AG09319 (cell line): ENCODE measurements around the gene RFTN1.

ENCODE experiments used
- DNase-seq: peaks from one replicate; pipeline ENCODE4 v3.0.0-alpha.2; 2010; ENCODE audit warnings: low read depth; ENCODE audit errors: extremely low read depth
- TF ChIP-seq, protein P1 (sequence below): IDR thresholded peaks from 2 replicates; pipeline ENCODE4 v1.5.1; 2011; ENCODE audit warnings: low read depth, mild to moderate bottlenecking, inconsistent platforms, low read length, moderate library complexity

The RFTN1 gene

GRCh38 chr3:16349986-16350596, 163.4 kb downstream of the RFTN1 start:
- TF ChIP-seq, protein P1, sequence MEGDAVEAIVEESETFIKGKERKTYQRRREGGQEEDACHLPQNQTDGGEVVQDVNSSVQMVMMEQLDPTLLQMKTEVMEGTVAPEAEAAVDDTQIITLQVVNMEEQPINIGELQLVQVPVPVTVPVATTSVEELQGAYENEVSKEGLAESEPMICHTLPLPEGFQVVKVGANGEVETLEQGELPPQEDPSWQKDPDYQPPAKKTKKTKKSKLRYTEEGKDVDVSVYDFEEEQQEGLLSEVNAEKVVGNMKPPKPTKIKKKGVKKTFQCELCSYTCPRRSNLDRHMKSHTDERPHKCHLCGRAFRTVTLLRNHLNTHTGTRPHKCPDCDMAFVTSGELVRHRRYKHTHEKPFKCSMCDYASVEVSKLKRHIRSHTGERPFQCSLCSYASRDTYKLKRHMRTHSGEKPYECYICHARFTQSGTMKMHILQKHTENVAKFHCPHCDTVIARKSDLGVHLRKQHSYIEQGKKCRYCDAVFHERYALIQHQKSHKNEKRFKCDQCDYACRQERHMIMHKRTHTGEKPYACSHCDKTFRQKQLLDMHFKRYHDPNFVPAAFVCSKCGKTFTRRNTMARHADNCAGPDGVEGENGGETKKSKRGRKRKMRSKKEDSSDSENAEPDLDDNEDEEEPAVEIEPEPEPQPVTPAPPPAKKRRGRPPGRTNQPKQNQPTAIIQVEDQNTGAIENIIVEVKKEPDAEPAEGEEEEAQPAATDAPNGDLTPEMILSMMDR: no peak
- peak; percentile 63 for DNase-seq

- no peak for DNase-seq
These were observed 166.0 kb downstream of the RFTN1 start for GRCh38 chr3:16347548-16347947.

DNA sequence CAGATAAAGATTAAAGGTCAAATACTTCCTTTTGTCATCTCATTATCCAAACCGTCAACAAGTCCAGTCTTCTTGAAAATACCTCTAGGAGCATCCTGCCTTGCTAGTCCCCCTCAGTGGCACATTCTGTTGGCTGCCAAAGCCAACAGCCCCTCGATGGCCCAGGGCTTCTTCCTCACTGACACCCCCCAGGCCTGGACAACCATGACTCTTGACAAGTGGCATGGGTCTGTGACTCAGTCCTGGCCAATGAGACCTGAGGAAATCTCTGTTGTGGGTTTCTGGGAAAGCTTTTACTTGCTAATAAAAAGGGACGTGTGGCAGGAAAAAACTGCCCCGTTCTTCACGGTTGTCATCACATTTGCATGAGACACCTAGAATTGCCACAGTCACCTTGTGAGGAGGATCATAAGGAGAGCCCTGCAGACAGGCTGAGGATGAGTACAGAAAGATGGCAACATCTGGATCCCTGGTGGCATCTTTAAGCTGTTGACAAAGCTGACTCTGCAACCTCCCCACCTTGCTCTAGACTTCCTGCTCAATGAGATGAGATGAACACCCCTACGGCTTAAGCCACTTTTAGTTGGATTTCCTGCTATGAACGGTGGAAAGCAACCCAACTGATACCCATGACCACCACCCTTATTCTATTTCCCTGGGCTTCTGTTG, 167.0 kb downstream of the RFTN1 start:
- DNase-seq: no peak
- TF ChIP-seq, protein P1: no peak

More at GRCh38 chr3:16347548-16347947, 166.0 kb downstream of the RFTN1 start:
- TF ChIP-seq, protein P1: no peak

GRCh38 chr3:16343101-16343500, 170.4 kb downstream of the RFTN1 start:
- no peak for DNase-seq
- TF ChIP-seq, protein P1: no peak

GRCh38 chr3:16338999-16339398, 174.5 kb downstream of the RFTN1 start:
- DNase-seq: peak; percentile 97
- TF ChIP-seq, protein P1: no peak

DNA sequence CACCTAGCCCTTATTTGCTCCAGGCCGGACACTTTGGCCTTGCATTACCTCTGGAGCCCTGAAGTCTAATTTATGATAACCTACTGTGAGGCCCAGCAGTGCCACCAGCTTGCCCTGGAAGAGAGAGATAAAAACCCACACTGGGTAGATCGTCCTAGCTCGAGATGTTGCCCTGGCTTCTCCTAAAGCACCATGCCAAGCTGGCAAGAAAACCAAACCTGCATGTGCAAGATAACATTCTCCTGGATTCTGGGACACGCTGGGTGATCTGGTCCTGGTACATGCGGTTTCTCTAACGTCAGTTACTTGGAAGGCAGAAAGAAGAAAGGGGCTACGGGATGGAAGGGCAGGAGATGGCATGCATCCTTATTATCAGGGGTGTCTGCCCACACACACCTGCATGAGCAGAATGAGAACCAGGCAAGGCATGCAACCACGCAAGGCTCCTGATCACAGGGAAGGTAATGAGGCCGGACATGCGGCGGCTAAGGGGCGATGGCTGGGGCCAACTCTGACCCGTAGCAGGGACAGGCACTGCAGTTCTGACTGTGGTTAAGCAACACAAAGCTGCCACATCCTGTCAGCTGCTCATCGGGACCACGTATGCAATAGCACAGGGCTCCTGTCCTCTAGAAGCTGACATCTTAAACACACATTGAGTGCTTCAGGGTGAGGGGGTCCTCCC, 175.5 kb downstream of the RFTN1 start:
- DNase-seq: no peak
- TF ChIP-seq, protein P1: no peak

- DNase-seq: no peak
These were observed 176.7 kb downstream of the RFTN1 start for GRCh38 chr3:16336825-16337224.

More at GRCh38 chr3:16336825-16337224, 176.7 kb downstream of the RFTN1 start:
- TF ChIP-seq, protein P1: no peak
